GM18511 (cell line): ENCODE data around the gene C1QTNF8.

Experiments used
- ATAC-seq: cut with Tn5 transposase; IDR thresholded peaks from one replicate; pipeline ENCODE4 v1.9.1; 2021; ENCODE audit warnings: mild to moderate bottlenecking, moderate library complexity; ENCODE audit not compliant: unreplicated experiment

Gene C1QTNF8

GRCh38 chr16:1112506-1113184 lies 16.6 kb upstream of the C1QTNF8 start:
- no peak for ATAC-seq

- ATAC-seq = no peak
Observed at GRCh38 chr16:1109648-1110047, 13.6 kb upstream of the C1QTNF8 start.

GRCh38 chr16:1108299-1109252 lies 12.5 kb upstream of the C1QTNF8 start:
- ATAC-seq = no peak

DNA sequence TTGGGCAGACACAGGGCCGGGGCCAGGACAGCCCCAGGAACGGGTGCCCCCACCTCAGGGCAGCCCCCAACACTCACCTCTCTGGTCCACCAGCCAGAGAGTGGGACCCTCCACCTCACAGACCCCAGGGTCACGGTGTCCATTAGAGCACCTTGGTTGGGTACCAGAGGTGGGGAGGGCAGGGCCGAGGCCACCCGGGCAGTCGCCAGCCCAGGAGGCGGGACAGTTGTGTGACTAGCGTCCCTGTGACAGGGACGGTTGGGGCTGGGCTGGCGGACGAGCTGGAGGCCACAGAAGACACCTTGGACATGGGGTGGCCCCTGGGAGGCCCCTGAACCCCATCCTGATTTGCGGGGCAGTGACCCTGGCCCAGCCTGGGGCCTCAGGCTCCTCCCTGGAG lies 11.7 kb upstream of the C1QTNF8 start:
- ATAC-seq = no peak

DNA sequence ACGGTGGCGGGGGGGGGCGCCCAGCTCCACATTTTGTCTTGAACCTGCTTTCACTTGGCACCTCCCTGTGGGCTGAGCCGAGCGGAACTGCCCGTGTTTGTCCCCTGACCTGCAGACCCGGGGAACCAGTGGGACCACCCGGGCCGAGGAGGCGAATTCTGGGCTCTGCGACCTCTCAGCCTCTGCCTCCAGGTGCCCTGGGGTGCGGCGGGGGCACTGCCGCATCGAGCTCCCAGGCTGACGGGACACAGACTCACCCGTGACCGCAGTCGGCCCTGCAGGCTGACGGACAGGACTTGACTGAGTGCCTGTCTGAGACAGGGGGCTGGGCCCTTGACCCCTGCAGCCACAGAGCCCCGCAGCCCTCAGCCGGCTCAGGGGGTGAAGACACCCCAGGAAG lies 11.1 kb upstream of the C1QTNF8 start:
- ATAC-seq = no peak

GRCh38 chr16:1106659-1107058 lies 10.6 kb upstream of the C1QTNF8 start:
- no peak for ATAC-seq

DNA sequence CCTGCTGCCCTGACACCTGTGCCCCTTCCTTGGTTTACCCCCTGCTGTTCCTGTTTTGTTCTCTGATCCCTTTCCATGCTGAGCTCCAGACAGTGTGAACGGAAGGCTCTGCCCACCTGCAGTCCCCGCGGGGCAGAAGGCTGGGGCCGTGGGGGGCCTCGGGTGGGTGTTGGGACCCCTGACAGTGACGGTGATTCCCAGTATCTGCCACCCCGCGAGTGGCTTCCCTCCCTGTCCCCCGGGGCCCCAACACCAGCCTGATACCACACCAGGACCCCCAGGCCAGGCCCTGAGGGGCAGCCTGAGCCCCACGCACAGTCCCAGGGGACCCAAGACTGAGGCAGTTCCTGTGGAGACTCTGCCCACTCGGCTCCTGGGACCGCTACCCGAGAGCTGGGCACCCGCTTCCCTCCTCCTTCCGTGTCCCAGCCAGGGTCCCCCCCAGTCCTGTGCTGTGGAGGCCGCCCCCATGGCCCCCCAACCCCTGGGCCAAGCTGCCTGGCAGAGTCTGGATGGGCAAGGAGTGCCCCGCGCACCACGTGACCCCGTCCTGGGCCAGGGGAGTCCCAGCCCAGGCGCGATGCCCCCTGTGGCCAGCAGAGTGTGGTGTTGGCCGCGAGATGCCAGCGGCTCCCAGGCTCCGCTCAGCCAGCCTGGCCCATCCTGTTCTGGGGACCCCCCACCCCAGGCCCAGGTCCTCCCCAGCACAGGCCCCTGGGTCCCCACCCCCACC lies 10.0 kb upstream of the C1QTNF8 start:
- no peak for ATAC-seq

- ATAC-seq = no peak
Observed at GRCh38 chr16:1103636-1103980, 7.6 kb upstream of the C1QTNF8 start.

DNA sequence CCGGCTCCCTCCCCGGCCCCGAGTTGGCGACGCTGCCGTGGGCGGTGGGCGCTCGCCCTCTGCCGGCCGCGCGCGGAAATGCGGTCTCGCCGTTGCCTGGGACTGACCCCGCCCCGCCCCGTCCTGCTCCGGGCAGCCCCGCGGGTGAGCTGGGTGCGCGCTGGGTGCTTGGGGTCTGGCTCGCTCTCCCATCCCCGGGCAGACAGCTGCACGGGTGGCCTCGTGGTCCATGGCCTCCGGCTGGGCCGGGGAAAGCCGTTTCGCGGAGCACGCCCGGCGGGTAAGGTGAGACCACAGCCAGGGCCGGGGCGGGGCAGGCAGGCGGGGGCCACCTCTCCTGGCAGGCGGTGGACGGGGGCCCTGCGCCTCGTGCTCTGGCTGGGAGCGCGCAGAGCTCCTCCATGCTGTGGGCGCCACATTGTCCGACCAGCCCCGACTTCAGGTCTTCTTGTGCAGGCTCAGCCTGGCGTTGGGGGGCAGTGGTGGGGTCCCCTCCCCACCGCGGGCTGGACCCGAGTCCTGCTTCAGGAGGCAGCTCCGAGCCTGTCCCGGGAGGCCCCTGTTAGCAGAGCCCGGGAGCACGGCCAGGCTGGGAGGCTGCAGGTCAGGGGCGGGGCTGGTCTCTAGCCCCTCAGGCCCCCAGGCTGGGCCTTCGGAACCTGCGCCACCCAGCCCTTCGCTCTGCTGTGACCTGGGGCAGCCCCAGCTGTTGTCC lies 7.0 kb upstream of the C1QTNF8 start:
- no peak for ATAC-seq

- ATAC-seq = no peak
Observed at GRCh38 chr16:1102333-1102700, 6.3 kb upstream of the C1QTNF8 start.

DNA sequence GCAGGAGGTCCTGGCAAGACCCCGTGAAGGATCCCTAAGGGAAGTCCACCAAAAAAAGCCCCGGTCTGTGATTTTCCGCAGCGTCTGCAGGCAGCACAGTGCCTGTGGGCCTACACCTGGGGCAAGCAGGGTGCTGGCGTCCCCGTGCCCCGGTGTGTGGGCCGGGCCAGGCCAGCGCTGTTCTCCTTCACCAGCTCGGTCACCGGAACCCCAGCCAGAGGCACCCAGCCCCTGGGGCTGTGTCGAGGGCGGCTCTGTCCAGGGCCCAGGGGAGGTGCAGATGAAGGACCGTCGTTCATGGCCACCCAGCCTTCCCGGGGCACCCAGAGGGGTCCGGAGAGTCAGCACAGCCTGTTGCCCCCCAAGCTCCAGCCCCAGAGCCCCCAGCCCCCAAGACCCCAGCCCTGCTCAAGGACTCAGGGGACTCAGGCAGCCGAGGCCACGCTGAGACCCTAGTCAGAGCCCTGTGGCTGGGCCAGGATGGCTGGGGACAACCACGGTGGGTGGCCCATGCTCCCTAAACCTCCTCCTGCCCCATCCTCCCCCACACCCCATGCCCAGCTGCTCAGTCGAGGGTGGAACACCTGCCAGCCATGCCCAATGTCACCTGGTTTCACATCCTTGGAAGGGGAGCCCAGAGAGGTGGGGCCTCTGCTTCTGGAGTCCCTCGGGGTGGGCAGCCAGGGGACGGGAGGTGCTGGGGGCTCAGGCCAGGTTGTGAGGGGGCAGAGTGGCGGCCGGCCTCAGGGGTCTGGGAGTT lies 5.7 kb upstream of the C1QTNF8 start:
- no peak for ATAC-seq

DNA sequence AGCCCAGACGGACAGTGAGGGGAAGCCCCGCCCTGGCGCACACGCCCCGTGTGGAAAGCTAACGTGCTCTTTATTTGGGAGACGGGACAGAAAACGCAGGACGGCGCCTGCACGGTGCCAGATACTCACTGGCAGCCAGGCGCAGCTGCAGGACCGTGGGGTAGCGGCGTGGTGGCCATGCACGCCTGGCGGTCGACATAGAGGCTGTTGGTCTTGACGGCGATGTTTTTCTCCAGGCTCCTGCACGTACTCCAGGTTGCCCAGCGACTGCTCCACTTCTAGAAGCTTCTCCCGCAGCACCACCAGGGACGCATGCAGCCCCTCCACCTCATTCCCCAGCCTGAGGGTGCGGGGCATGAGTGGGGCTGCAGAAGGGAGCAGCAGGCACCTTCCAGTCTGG lies 5.1 kb upstream of the C1QTNF8 start:
- ATAC-seq = no peak

DNA sequence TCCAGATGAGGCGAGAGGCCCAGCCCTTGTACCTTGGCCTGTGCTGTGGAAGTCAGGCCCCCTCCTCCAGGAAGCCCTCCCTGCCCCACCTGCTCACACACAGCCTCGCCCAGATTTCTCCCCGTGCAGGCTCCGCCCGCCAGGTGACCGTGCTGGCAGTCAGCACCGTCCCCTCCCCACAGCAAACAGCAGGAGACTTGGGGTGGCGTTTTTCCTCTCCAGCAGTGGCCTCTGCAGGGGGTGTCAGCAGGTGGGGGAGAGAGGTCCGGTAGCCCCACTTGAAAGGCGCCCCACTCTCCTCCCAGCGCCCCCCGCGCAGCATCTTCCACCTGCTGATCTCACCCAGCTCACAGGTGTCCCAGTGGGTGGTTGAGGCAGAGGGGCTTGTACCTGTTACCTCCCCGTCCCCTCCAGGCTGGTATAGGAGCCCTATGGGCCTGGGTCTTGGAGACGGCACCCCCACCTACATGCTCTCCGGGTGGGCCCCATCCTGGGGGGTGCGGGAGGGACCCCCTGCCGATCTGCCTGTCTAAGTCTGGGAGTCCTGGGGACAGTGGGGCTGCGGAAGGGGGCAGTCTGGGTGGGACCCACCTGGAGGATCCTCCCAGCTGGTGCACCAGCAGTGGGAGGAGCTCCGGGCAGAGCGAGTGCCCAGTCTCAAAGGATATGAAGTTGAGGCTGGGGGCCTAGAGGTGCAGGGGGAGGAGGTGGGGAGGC lies 4.2 kb upstream of the C1QTNF8 start:
- ATAC-seq = no peak

DNA sequence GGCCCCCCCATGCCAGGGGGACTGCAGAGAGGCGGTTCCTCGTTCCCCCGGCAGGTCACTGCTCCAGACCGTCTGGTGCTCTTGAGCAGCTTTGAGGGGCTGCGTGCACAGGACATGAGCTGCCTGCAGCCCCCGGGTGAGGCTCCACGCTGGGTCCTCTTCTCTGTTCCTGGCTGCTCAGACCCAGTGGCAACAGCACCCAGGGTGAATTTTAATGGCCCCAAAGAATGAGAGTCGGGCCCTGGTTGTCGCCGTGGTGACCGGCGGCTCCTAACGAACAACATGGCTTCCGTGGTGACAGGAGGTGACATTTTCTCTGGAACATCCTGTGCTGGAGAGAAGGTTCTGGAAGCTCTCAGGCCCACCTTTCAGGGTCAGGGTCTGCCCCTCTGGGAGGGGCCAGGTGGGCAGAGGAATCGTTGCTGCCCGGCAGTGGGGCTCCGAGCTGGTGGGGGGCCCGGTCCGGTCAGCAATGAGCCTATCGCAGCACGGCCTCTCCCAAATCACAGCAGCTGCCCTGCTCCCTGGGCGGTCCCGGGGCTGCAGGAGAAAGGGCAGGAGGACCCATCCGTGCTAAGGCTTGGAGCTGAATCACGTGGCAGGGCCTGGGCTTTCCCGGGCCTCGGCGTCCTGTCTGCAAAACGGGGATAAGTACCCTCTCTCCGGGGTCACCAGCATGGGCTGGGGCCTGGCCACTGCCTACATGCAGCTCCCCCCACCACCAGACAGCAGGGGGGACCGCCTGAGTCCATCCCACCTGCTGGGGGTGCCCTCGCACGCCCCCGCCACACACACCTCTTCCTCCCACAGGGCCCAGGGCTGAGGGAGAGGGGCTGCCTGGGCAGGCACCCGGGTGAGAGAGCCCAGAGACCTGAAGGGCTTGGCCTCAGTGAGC lies 3.4 kb upstream of the C1QTNF8 start:
- ATAC-seq = no peak

DNA sequence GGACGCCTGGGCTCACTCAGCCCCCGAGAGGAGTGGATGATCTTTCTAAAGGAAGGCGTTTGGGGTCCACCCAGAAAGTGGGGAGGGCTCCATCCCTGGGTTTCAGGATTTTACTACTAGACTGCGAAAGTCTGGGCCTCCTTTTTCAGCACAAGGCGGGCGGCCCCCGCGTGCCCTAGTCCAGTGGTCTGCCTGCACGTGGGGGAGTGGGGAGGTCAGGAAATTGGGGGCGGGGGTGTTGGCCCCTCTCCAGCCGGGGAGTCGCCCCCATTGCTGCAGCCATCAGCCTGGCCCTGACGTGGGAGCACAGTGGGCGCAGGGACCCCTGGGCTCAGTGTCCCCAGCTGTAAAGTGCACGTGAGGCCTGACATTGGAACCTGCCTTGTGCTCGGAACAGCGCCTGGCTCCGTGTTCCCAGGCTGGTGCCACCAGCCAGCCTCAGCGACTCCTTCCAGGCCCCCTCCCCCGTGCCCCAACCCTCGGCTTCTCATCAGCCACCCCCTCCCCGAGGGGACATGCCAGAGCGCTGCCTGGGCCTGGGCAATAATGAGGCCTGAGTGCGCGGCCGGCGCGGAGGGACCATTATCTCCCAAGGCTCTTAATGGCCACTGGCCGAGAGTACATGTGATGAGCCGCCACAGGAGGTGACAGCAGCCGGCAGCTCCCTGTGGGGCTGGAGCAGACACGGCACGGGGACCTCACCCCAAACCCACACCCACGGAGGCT lies 2.4 kb upstream of the C1QTNF8 start:
- no peak for ATAC-seq

DNA sequence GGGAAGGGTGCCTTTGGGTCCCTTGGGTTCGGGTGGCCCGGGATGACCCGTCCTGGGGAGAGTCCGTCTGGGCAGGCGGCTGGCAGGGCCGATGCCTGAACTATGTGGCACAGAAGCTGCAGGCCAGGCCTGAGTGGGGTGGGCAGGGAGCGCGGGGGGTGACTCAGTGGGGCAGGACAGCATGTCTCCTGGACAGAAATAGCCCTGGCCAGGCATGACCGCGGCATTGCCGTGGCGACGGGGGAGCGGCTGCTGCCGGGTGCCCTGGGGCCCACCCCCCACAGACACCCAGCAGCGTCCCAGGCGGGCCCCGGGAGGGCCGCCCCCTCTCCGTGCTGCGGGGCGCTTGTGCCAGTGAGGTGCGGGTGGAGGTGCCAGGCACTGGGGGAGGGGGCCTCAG lies 1.8 kb upstream of the C1QTNF8 start:
- no peak for ATAC-seq

- no peak for ATAC-seq
Observed at GRCh38 chr16:1097156-1097555, 1.1 kb upstream of the C1QTNF8 start.
